C4-2B (cell line): ENCODE data around the gene BRPF1.

Experiments used
- ZFX ChIP-seq: fragments of 450-650 bp; IDR thresholded peaks from 2 replicates; pipeline ENCODE4 v1.6.1; 2017
- TF ChIP-seq, protein P1 (sequence below): fragments of 450-650 bp; conservative IDR thresholded peaks from 2 replicates; pipeline ENCODE4 v1.5.1; 2017; ENCODE audit warnings: mild to moderate bottlenecking

DNA sequence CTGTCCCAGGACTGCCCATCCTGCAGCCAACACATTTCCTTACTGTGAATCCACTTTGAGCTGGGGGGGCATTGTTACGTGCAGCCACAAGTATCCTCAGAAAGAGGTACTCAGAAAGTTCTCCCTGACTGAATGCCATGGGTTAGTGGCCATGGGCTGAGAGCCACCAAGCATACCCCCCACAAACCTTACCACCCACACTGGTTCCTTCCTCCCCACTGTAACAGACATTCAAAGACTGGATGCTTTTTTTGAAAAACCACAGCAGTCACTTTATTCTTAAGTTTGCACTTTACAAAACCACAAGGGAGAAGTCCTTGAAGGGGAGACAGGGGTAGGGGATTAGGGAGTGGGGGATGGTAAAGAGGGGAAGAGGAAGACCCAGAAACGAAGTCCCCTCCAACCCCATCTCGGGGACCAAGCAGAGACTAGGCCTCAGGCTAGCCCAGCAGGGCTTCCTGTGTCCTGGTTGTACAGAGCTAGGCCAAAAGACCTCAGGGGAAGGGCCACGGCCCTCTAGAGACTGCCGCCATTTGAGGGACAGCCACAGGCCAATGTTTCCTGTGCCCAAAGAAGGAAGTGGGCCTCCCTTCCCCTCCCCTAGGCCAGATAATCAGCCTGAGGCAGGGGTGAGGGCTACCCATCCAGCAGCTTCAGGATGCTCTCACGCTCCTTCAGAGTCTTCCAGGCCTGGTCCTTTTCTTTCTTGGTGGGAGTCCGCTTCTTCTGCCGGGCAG, 48.4 kb downstream of the BRPF1 start:
- TF ChIP-seq, protein P1, sequence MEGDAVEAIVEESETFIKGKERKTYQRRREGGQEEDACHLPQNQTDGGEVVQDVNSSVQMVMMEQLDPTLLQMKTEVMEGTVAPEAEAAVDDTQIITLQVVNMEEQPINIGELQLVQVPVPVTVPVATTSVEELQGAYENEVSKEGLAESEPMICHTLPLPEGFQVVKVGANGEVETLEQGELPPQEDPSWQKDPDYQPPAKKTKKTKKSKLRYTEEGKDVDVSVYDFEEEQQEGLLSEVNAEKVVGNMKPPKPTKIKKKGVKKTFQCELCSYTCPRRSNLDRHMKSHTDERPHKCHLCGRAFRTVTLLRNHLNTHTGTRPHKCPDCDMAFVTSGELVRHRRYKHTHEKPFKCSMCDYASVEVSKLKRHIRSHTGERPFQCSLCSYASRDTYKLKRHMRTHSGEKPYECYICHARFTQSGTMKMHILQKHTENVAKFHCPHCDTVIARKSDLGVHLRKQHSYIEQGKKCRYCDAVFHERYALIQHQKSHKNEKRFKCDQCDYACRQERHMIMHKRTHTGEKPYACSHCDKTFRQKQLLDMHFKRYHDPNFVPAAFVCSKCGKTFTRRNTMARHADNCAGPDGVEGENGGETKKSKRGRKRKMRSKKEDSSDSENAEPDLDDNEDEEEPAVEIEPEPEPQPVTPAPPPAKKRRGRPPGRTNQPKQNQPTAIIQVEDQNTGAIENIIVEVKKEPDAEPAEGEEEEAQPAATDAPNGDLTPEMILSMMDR = no peak
- TF ChIP-seq ZFX = no peak
